ENCODE measurements around the gene CCNA2.

DNA sequence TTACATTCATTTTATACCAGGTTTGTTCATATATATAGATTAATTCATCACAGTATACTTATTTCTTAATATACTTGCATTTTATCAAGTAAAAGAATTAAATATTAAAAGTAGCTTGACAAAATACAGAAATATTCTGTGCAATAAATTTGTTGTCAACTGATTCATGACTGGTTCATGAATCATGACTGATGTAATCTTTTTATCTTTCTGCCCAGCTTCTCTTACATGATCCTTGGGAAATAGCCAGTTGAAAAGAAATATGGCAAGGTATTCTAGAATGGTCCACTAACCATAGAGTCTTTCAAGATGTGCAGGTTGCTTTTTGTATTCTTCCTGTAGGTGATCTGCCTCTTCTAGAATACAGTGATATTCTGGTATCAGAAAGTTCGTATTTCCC lies 4.2 kb upstream of the CCNA2 start:
- TF ChIP-seq JUND (IDR thresholded peaks at IDR 0.05) (no peak), GABPA (IDR thresholded peaks at IDR 0.05 in 1 of 2, conservative IDR thresholded peaks at IDR 0.05 in 1 of 2) (no peak), TAF1 (conservative IDR thresholded peaks at IDR 0.05) (no peak), EGR1 (IDR thresholded peaks at IDR 0.05; ENCODE audit: low read depth in 2 of 2) (no peak)
- TF ChIP-seq, protein P1, sequence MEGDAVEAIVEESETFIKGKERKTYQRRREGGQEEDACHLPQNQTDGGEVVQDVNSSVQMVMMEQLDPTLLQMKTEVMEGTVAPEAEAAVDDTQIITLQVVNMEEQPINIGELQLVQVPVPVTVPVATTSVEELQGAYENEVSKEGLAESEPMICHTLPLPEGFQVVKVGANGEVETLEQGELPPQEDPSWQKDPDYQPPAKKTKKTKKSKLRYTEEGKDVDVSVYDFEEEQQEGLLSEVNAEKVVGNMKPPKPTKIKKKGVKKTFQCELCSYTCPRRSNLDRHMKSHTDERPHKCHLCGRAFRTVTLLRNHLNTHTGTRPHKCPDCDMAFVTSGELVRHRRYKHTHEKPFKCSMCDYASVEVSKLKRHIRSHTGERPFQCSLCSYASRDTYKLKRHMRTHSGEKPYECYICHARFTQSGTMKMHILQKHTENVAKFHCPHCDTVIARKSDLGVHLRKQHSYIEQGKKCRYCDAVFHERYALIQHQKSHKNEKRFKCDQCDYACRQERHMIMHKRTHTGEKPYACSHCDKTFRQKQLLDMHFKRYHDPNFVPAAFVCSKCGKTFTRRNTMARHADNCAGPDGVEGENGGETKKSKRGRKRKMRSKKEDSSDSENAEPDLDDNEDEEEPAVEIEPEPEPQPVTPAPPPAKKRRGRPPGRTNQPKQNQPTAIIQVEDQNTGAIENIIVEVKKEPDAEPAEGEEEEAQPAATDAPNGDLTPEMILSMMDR (IDR thresholded peaks at IDR 0.05; ENCODE audit: low read depth, low read length, missing input control), result no peak
- TF ChIP-seq, protein P2, sequence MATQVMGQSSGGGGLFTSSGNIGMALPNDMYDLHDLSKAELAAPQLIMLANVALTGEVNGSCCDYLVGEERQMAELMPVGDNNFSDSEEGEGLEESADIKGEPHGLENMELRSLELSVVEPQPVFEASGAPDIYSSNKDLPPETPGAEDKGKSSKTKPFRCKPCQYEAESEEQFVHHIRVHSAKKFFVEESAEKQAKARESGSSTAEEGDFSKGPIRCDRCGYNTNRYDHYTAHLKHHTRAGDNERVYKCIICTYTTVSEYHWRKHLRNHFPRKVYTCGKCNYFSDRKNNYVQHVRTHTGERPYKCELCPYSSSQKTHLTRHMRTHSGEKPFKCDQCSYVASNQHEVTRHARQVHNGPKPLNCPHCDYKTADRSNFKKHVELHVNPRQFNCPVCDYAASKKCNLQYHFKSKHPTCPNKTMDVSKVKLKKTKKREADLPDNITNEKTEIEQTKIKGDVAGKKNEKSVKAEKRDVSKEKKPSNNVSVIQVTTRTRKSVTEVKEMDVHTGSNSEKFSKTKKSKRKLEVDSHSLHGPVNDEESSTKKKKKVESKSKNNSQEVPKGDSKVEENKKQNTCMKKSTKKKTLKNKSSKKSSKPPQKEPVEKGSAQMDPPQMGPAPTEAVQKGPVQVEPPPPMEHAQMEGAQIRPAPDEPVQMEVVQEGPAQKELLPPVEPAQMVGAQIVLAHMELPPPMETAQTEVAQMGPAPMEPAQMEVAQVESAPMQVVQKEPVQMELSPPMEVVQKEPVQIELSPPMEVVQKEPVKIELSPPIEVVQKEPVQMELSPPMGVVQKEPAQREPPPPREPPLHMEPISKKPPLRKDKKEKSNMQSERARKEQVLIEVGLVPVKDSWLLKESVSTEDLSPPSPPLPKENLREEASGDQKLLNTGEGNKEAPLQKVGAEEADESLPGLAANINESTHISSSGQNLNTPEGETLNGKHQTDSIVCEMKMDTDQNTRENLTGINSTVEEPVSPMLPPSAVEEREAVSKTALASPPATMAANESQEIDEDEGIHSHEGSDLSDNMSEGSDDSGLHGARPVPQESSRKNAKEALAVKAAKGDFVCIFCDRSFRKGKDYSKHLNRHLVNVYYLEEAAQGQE (IDR thresholded peaks at IDR 0.05), result no peak
- TF ChIP-seq, protein P3, sequence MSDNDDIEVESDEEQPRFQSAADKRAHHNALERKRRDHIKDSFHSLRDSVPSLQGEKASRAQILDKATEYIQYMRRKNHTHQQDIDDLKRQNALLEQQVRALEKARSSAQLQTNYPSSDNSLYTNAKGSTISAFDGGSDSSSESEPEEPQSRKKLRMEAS (IDR thresholded peaks at IDR 0.05), result no peak
